C4-2B (cell line): ENCODE results near the gene PTBP2.

Experiments
- CTCF ChIP-seq: fragments of 450-650 bp; conservative IDR thresholded peaks from 2 replicates; pipeline ENCODE4 v1.5.1; 2017; ENCODE audit warnings: mild to moderate bottlenecking
- ZFX ChIP-seq: fragments of 450-650 bp; IDR thresholded peaks from 2 replicates; pipeline ENCODE4 v1.6.1; 2017

- TF ChIP-seq ZFX (no peak), CTCF (no peak)
Measured at GRCh38 chr1:96730574-96731298, 9.2 kb downstream of the PTBP2 start.
